ENCODE data around the gene ABHD14A.

Gene ABHD14A

DNA sequence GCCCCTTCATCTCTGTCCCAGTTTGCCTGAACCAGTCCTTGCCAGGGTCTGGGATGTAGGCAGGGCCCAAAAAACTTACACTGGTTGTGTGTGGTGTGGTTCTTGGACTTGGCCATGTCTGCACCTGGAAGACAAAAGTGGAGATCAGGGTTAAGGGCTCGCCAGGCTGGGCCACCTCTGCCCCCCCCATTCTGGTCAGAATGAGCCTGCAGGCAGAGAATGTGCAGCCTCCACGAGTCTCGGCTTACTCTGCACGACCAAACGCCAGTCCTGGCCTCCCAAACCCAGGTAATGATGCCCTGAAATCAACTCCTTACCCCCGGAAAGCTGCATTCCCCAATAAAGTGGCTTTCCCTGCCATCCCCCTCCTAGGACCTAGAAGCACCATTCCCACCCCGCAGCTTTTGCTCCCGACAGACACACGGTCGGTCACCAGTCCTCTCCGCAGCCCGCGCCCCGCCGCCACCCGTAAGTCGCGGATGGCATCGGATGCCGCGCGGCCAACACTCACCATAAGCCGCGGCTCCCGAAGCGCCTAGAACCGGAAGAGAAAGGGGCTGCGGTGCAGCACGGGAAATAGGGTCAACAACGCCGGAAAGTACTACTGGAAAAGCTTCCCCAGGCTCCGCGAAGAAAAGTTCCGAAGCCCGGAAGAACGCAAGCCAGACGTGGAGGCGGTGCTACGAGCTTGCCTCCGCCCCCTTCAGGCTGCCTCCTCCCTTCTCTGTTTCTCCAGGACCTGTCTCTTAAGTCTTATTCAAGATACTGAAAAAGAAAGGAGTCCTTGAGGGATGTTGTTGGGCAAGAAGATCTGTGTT is 20.7 kb downstream of the ABHD14A start, which contains the start of gene RPL29:
TSS of gene RPL29 (minus strand) at position 550 of the 818 bp plus-strand sequence. CDS start at position 116, 434 bp downstream.
- TF ChIP-seq, protein P1, sequence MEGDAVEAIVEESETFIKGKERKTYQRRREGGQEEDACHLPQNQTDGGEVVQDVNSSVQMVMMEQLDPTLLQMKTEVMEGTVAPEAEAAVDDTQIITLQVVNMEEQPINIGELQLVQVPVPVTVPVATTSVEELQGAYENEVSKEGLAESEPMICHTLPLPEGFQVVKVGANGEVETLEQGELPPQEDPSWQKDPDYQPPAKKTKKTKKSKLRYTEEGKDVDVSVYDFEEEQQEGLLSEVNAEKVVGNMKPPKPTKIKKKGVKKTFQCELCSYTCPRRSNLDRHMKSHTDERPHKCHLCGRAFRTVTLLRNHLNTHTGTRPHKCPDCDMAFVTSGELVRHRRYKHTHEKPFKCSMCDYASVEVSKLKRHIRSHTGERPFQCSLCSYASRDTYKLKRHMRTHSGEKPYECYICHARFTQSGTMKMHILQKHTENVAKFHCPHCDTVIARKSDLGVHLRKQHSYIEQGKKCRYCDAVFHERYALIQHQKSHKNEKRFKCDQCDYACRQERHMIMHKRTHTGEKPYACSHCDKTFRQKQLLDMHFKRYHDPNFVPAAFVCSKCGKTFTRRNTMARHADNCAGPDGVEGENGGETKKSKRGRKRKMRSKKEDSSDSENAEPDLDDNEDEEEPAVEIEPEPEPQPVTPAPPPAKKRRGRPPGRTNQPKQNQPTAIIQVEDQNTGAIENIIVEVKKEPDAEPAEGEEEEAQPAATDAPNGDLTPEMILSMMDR (IDR thresholded peaks at IDR 0.05), result peak; percentile 30
- Histone ChIP-seq H3K27me3 (peaks cover 4% of the 10 kb centered on the region), H3K4me1 (ENCODE audit: control insufficient read depth in 1 of 2, insufficient read depth in 1 of 2, low read depth in 1 of 2, low read length in 1 of 2) (peaks cover 12 to 15% of the 10 kb centered on the region in 2 experiments), H3K36me3 (peaks cover 20% of the 10 kb centered on the region), H3K4me3 (ENCODE audit: low read depth in 1 of 2, low read length in 1 of 2) (peak within 1 kb of the TSS; percentile 76 to 78), H3K9me3 (no peaks in the 10 kb centered on the region), H3K27ac (peak within 1 kb of the TSS; percentile 70)

GRCh38 chr3:51997172-51997571 is 22.3 kb downstream of the ABHD14A start:
- H3K9me3 ChIP-seq, result no peaks in the 10 kb centered on the region

DNA sequence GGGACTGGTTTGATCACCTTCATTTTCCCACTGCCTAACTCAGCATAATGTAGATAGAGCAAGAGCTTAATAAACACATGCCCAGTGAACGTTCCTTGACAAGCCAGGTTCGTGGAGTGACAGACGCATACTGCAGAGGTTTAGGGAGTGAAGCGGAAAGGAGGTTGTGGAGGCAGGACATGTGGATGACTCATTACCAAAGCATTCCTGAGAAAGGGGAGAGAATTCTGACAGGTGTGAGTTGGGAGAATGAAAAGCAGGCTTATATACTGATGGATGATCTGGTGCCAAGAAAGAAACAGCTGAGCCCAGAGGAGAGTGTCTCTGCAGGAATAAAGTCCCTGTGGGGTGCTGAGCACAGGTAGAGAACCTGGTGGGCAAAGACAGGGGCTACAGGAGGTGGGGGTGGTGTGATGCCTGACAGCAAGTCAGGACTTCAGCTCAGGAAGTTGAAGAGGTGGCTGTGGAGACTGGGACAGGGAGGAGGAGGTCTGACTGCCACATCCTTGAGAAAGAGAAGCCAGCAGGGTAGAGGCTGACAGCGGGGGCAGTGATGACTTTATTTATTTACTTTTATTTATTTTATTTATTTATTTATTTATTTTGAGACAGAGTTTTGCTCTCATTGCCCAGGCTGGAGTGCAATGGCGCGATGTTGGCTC is 23.2 kb downstream of the ABHD14A start:
- Histone ChIP-seq H3K4me1 (ENCODE audit: control insufficient read depth in 1 of 2, insufficient read depth in 1 of 2, low read depth in 1 of 2, low read length in 1 of 2) (peaks cover 15 to 16% of the 10 kb centered on the region in 2 experiments), H3K27ac (no peak overlapping the region), H3K27me3 (peaks cover 4% of the 10 kb centered on the region), H3K9me3 (no peaks in the 10 kb centered on the region), H3K4me3 (ENCODE audit: low read depth in 1 of 2, low read length in 1 of 2) (no peak overlapping the region), H3K36me3 (peaks cover 14% of the 10 kb centered on the region)
- TF ChIP-seq, protein P1 (IDR thresholded peaks at IDR 0.05), result no peak

More at GRCh38 chr3:51997172-51997571, 22.3 kb downstream of the ABHD14A start:
- Histone ChIP-seq H3K36me3 (peaks cover 20% of the 10 kb centered on the region), H3K4me3 (ENCODE audit: low read depth in 1 of 2, low read length in 1 of 2) (no peak overlapping the region), H3K27ac (no peak overlapping the region), H3K4me1 (ENCODE audit: control insufficient read depth in 1 of 2, insufficient read depth in 1 of 2, low read depth in 1 of 2, low read length in 1 of 2) (peaks cover 15 to 16% of the 10 kb centered on the region in 2 experiments), H3K27me3 (peaks cover 4% of the 10 kb centered on the region)
- TF ChIP-seq, protein P1 (IDR thresholded peaks at IDR 0.05), result no peak

DNA sequence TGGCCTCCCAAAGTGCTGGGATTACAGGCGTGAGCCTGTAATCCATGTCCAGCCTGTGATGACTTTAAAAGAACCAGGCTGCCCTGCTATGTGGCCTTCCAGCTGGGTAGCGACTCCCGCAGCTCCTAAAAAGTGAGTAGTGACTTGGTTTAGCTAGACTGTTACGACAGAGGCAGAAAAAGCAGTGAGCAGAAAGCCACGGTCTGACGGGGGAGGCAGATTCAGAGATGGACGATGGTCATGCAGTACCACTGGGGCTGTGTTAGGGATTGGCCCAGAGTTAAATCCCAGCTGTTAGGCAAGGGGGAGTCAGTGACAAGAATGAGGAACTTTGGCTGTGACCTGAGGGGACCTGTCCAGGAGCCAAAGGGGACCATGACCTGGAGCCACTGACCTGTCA is 23.9 kb downstream of the ABHD14A start:
- Histone ChIP-seq H3K27me3 (peaks cover 4% of the 10 kb centered on the region), H3K9me3 (no peaks in the 10 kb centered on the region), H3K36me3 (peaks cover 8% of the 10 kb centered on the region), H3K4me3 (ENCODE audit: low read depth in 1 of 2, low read length in 1 of 2) (no peak overlapping the region), H3K4me1 (ENCODE audit: control insufficient read depth in 1 of 2, insufficient read depth in 1 of 2, low read depth in 1 of 2, low read length in 1 of 2) (peaks cover 15 to 16% of the 10 kb centered on the region in 2 experiments), H3K27ac (no peak overlapping the region)
- TF ChIP-seq, protein P1 (IDR thresholded peaks at IDR 0.05), result no peak

DNA sequence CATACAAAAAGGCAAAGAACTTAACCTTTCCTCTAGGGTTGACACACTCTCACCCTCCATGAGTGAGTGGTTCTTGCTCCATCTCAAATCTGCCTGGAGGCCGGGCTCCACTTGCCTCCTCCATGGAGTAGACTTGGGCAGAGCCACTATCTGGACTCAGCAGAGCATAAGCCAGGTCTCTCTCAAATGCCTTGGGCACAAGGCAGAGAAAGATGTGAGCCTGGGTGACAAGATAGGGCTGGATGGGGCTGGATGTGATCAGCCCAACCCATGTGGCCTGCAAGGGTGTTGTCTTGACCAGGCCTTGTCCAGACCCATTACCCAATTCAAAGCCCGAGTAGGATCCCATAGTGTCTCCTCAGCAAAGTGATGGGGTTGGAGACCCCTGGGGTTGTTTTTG is 25.0 kb downstream of the ABHD14A start:
- Histone ChIP-seq H3K4me1 (ENCODE audit: control insufficient read depth in 1 of 2, insufficient read depth in 1 of 2, low read depth in 1 of 2, low read length in 1 of 2) (peaks cover 10 to 13% of the 10 kb centered on the region in 2 experiments), H3K4me3 (ENCODE audit: low read depth in 1 of 2, low read length in 1 of 2) (no peak overlapping the region), H3K36me3 (no peaks in the 10 kb centered on the region), H3K27me3 (peaks cover 4% of the 10 kb centered on the region), H3K27ac (no peak overlapping the region), H3K9me3 (no peaks in the 10 kb centered on the region)
- TF ChIP-seq, protein P1 (IDR thresholded peaks at IDR 0.05), result no peak
